ENCODE results near the gene CDC6. TPM values are rescaled to one million over a fixed set of nuclear protein-coding genes. Genes with fewer than 3 reads are reported as not detected.

Gene CDC6
- polyA plus RNA-seq, 1 donor: 11.8 TPM

- Histone ChIP-seq H3K4me1 (ENCODE audit: control insufficient read depth, insufficient read depth, low read length) (peaks cover 59% of the 10 kb centered on the region), H3K4me3 (ENCODE audit: low read length) (no peak overlapping the region), H3K36me3 (ENCODE audit: control insufficient read depth, insufficient read depth, low read length) (peaks cover 88% of the 10 kb centered on the region), H3K27me3 (ENCODE audit: control insufficient read depth, insufficient read depth, low read length) (no peaks in the 10 kb centered on the region), H3K27ac (ENCODE audit: low read length) (no peak overlapping the region), H3K9me3 (ENCODE audit: control insufficient read depth, low read depth, low read length) (no peaks in the 10 kb centered on the region)
- no peak for DNase-seq
- no CpG with 5 or more reads among the region's 9 CpGs for WGBS (ENCODE audit: insufficient coverage, low lambda C conversion rate)
Measured at GRCh38 chr17:40352779-40353394, 65.2 kb downstream of the CDC6 start.

Other genes with a start within 250 kb of the CDC6 start
- 77.3 TPM for gene MED24, start 233.5 kb upstream of the CDC6 start, polyA plus RNA-seq
- gene THRA, start 224.9 kb upstream of the CDC6 start, polyA plus RNA-seq: 61.7 TPM
- 2.5 TPM for gene NR1D1, start 187.3 kb upstream of the CDC6 start, polyA plus RNA-seq
- gene MSL1, start 165.9 kb upstream of the CDC6 start, polyA plus RNA-seq: 130 TPM
- gene CASC3, start 147.3 kb upstream of the CDC6 start, polyA plus RNA-seq: 66.4 TPM
- 15.0 TPM for gene RAPGEFL1, start 110.4 kb upstream of the CDC6 start, polyA plus RNA-seq
- gene WIPF2, start 68.6 kb upstream of the CDC6 start, polyA plus RNA-seq: 24.5 TPM
- 47.0 TPM for gene RARA, start 21.3 kb downstream of the CDC6 start, polyA plus RNA-seq
- 0.36 TPM for gene GJD3, start 76.9 kb downstream of the CDC6 start, polyA plus RNA-seq
- gene TOP2A, start 130.0 kb downstream of the CDC6 start, polyA plus RNA-seq: 68.4 TPM
- 111 TPM for gene IGFBP4, start 155.6 kb downstream of the CDC6 start, polyA plus RNA-seq
- 0.06 TPM for gene TNS4, start 213.7 kb downstream of the CDC6 start, polyA plus RNA-seq

Data from large intestine (tissue), 3 donors.